GM12872 (cell line): ENCODE measurements around the gene IDNK.

Experiments
- CTCF ChIP-seq: IDR thresholded peaks from 3 replicates; pipeline ENCODE4 v1.5.1; 2011; ENCODE audit warnings: low read depth, mild to moderate bottlenecking, low read length, moderate library complexity; ENCODE audit not compliant: insufficient read depth

IDNK gene

DNA sequence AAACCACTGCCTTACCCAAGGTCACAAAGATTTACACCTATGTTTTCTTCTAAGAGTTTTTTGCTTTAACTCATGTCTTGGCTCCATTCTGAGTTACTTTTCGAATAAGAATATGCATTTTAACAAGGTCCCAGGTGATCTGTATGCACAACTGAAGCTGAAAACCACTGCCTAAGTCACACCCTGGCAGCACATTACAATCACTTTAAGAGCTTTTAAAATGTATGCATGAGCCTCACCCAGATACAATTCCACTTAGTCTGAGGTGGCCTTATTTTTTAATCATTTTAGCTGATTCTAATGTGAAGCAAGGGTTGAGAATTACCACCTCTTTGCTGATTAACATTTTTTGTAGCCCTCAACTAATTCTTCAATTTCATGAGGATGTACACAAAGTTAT lies 29.5 kb downstream of the IDNK start:
- TF ChIP-seq CTCF = no peak

DNA sequence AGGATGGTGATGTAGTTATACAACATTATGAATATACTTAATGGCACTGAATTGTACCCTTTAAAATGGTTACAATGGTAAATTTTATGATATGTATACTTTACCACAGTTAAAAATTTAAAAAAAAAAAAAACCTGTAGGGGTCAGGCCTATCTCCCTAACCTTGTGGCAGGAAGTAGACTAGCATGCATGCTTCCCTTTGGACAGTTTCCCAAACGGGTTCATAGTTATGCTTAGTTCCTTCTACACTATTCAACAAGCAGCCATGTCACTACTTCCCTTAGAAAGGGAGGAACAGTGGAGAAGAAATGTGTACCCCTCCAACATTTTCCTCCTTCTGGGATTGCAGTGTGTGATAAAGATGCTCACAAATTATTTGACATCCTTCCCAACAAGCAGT lies 32.5 kb downstream of the IDNK start:
- no peak for TF ChIP-seq CTCF

- TF ChIP-seq CTCF = no peak
Measured at GRCh38 chr9:83656032-83656680, 33.2 kb downstream of the IDNK start.

DNA sequence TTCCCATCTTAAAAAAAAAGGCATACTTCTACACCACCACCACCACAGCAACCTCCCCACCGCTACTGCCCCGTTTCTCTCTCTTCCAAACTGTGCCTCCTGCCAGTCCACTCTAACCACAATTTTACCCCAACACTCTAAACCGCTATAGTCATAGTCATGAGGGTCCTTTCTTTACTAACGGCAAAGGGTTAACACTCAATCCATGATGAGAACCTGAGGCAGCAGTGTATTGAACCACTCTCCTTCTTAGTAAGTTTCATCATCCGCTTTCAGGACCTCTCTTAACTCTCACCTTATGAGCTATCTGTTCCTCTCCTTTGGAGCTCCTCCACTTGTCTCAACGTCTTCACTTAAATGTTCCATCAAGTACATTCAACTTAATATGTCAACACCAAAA lies 34.0 kb downstream of the IDNK start:
- TF ChIP-seq CTCF = no peak

- TF ChIP-seq CTCF = no peak
Measured at GRCh38 chr9:83662933-83663332, 40.0 kb downstream of the IDNK start.

- no peak for TF ChIP-seq CTCF
Measured at GRCh38 chr9:83665580-83666200, 42.7 kb downstream of the IDNK start.

- no peak for TF ChIP-seq CTCF
Measured at GRCh38 chr9:83669067-83669466, 46.1 kb downstream of the IDNK start.
